Measurements from ENCODE around the gene HADH.
"Not testable (repeated sequence)": the region's sequence is repeated elsewhere in the genome, so short reads cannot be mapped to it uniquely, and the experiment has no call there.

The HADH gene

DNA sequence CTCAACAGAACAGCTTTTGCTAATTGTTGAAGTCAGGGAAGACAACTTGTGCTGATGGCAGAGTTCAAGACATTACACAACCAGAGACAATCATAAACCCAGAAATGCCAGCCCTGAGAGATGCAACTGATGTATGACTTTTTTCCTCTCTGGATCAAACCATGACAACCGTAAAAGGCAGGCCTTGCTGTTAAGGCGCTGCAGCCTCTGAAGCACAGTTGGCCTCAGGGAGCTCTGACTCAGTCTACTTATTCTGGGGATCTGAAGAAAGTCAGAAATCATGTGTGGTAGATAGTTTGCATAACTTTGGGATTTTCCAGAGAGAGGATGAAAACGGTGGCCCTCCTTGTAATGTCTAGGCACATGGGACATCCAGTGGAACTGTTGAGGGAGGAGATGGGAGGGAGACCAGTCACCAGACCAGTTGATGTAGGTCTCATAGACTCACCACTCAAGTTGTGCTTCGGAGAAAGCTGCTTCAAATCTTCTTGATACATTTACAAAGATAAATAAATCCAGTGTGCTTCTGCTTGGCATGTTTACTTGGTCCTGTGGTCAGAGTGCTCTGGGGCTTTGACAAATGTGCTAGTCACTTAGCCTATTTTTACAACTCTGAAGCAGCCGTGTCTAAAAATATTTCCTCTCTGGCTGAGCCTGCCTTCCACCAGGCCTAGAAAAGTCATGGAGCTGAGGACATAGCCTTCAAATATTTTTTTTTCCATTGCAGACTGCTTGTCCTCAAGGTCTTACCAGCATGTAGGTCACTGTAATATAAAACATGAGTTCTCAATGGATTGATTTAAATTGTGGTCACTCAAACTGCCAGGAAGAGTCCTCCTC lies 7.5 kb downstream of the HADH start:
- no peak for DNase-seq

DNA sequence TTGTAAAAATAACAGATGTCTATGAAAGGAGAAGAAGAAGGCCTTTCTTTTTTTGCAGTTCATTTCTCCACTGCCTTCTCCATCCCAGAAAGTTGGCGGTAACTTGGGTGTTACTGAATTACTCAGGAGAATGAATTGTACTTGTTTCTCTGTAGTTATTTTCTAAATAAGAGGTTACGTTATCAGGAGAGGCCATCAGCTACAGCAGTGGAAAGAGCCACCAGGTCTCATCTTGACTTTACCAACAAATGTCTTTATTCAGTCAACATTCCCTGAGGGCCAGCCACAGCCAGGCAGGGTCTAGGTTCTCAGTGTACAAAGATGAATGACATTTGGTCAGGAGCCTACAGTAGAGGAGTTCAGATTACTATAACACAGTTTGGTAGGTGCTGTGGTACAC lies 8.1 kb downstream of the HADH start:
- DNase-seq, result no peak

DNA sequence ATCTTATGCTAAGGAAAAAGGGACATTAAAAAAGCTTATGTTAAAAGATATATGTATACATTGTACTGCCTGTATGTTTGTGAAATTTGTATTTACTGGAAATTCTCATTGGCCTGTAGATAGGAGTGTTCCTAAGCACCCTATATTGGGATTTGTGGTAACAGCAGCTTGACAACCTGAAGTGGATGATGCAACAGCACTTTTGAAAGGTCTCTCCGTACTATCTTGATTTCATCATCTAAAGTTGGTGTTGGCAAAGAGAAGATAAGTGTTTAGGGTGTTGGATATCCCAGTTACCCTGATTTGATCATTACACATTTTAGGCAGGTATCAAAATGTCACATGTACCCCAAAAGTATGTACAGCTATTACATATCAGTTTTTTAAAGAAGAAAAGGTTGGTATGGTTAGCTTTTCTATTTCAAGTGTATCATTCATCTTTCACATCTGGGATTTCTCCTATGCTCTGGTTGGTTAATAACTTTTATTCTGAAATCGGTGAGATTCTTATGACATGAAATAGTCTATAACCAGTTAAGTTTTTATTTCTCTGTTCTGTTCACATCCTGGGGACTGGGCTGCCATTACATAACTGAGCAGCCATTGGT lies 10.3 kb downstream of the HADH start:
- DNase-seq, result no peak

DNA sequence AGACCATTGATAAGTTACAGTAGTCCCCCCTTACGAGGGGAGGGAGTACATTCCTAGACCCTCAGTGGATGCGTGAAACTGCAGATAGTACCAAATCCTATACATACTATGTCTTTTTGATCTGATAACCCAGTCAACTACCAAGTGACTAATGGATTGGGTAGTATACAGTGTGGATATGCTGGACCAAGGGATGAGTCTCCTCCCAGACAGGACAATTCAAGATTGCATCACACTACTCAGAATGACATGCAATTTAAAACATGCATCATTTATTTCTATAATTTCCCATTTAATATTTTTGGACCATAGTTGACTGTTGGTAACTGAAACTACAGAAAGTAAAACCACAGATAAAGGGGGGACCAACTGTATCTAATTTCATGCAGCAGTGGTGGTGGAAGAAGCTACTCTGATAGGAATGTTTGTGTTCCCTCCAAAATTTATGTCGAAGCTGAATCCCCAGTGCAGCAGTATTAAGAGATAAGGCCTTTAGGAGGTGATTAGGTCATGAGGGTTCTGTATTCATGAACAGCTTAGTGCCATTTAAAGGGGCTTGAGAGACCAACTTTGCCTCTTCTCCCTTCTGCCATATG lies 11.9 kb downstream of the HADH start:
- no peak for DNase-seq

DNA sequence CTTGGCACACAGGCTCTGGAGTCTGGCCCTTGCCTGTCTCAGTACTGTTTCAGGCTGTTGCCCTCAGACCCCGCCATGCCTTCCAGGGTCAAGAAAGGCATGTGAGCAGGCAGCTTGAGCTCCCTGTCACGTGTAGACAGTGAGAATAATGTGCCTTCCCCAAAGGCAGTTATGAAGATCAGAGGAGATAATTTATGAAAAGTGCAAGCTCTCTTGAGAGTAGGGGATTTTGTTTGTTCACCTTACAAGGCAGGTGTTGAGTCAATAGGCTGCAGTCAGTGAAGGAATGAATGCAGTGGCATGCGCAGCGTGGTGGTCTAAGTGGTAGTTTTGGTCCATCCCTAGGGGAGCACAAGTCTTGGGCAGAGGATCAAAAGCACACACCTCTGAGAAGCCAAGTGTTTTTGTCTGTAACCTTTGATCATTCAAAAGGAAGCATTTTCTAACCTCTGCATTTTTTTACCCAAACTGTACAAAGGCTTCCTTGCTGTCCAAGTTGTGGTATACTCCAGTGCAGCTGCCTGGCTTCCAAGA lies 14.4 kb downstream of the HADH start:
- no peak for DNase-seq

DNA sequence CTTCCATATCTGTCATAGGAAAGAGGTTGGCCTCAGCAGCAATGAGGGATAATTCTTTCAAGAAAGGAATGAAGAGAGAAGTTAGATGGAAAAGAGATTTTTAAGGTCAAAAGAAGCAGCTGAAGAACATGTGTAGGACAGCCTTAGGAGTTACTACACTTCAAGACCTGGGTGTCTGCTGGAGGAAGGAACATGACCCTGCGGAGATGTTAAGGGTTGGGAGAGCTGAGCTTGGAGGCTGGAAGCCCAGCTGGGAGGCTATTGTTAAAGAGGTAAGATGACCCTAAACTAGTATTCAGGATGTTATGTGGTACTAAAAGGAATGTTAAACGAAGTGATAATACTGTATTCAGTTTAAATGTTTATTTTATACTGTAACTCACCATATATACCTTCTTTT lies 15.0 kb downstream of the HADH start:
- no peak for DNase-seq

DNA sequence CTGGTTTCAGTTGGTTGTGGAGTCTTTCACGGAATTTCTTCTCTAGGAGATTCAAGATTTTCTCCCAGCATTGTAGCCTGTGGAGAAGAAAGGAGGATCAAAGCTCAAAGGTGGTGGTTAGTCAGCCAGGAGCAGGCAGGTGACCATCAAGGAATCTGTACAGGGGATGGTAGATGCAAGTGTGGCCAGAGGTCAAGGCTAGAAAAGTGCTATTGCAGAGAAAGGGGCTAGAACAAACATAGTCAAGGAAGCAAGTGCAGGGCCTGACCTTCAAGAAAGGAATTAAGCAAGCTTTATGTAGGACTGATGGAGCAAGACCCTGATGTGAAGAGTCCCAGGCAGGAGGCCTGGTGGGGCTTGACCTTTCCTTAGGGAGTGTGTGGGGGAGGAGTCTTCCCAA lies 16.1 kb downstream of the HADH start:
- no peak for DNase-seq

DNA sequence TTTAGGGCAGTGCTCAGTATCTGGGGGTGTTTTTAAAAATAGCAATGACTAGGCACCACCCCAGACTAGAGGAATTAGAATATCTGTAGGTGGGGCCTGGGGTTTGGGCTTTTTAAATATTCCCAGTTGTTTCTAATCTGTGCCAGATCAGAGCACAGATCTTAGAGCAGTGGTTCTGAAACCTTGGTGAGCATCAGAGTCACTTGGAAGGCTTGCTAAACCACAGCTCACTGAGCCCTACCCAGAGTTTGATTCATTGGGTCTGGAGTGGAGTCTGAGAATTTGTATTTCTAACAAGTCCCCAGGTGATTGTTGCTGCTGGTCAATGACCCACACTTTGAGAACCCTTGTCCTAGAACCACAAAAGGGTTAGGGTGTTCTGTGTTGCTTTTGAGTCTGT lies 16.7 kb downstream of the HADH start:
- no peak for DNase-seq

DNA sequence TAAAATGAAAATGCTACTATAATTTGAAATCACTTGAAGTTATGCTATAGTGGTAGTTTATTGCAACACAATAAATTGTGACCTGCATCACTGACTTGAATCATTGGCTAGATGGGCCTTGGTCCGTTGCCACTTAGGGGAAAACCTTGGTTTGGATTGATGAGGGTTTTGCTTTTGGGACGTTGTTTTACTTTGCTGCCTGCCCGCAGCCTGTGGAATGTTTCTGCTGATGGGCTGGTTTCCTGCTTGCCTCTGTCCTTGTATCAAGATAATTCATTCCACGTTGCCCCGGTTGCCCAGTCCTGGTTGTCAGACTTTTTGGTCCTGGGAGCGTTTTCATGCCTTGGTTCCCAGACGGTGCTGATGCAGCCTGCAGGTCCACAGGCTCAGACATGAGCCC lies 18.3 kb downstream of the HADH start:
- no peak for DNase-seq

DNA sequence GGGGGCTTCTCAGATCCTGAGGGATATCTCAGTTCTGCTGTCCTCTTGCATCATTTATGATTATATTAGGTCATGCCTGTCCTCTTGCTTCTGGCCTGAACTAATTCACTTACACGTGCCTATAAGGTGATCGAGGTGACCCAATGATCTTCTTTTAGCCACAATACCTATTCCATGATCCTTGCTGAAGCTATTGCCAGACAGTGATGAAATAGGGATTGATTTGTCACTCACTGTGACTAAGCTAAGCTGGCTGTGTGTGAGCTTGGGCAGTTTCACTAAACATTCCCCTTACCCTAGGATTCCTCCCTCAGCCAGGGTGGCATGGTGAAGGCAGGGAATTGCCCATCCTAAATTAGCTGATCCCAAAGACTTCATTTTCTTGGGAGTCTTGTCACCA lies 19.0 kb downstream of the HADH start:
- DNase-seq, result no peak

DNA sequence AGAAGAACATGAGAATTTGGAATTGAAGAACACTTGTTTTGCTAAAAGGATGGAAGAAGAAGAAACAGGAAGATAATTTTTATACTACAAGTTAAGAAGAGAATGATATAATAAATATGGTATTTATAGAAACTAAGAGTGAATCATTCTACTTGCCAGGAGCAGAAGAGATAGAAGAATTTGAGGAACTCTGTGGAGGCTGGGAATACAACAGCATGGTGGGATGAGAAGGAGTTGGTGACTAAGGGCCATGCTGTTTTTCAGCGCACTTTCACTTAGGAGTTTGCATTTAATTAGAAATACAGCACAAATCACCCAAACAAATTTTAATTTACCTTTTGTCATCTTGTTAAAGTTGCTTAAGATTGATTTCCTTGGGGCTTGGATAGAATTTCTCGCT lies 20.5 kb downstream of the HADH start:
- no peak for DNase-seq

DNA sequence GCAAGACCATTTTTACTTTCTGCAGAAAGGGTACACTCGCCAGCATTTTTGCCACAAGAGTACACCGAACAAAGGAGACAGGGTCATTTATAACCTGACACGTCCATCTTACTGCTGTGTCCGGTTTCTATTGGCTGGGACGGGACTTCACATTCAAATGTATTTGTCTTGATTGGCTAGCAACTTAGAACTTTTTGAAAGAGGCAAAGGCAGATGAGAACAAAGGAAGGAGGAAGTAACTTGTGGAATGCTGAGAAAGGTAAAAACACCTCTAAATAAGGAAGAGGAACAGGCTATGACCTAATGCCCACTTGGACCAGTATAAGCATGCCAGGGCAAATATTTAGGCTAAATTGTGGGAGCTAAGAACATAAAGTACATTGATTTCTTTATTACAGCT lies 22.7 kb downstream of the HADH start:
- DNase-seq, result not testable (repeated sequence)

DNA sequence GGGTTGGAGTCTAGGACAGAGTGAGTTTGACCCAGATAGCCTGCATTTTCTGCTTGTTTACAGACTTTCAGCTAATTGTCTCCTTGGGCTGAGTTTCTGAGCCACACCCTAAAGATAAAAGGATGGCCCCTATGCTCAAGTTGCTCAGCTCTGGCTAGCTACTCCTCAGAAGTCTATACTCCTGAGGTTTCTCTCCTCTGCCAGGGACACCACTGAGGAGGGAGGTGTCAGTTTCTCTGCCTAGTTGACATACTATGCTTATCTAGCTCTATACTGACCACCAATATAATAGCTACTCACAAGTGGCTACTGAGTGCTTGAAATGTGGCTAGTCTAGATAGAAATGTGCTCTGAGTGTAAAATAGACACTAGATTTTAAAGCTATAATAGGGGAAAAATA lies 23.6 kb downstream of the HADH start:
- DNase-seq, result no peak

DNA sequence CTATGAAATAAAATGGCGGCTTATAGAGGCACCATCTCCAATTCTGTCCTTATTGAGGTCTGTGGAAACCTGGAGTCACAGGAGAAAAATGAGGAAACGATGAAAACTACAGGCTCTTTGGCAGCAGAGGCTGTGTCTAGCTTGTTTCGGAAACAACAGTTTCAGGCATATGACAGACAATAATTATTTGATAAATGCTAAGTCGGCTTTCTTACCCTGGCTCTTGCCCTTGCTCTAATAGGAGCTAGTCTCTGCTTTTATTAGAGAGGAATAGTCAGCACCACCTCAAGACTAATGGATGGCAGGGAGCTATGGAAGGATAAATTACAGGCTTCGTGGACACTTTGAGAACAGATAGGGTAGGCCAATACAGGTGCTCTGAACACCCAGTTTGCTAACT lies 24.3 kb downstream of the HADH start:
- no peak for DNase-seq

DNA sequence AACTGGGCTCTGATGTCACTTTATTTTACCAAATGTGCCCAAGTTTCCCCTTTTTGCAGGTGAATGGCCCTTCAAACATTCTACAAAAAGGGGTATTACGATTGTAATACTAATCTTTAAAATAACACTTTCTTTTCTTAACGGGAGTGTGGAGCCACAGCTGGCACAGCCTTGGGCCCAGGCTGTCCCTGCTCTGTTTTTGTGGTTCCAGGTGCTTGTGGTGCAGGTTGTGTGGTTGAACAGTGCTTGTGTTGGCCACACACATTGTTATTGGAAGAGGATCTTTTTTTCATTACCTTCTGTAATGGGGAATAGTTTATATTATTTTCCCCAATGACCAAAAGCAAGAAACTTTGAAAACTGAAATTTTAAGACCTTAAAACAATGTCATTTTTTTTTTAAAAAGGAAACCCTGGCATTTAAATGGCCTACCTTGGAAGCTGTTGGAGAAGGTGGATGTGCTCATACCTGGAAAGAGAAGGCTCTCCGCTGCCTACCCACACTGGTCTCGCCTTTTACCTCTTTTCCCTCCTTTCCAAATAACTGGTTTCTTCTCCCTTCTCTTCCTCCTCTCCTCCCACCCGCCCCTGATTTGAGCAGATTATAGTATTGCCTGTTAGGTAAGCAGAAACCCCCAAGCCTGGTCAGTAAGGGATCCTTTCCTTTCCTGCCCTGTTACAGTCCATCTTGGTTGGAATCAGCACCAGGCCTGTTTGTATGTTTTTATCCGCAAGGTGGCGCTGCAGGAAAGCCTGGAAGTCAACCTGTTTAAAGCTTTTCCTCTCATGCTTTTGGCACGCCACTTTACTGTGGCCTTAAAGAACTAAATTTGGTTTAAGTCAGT lies 28.6 kb downstream of the HADH start:
- peak; percentile 86 for DNase-seq

DNA sequence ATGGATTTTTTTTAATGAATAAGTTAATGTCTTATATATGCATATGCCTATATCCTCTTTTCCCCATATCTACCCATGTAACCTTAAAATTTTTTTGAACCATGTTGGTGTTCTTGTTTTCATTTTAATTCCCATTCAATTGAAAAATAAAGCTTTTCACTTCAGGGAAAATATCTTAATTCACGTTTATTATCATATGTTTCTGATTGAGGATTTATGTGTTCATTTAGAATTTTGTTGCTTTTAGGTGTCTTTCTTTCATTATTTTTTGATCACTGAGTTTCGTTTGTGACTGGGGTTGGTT lies 29.1 kb downstream of the HADH start:
- no peak for DNase-seq

DNA sequence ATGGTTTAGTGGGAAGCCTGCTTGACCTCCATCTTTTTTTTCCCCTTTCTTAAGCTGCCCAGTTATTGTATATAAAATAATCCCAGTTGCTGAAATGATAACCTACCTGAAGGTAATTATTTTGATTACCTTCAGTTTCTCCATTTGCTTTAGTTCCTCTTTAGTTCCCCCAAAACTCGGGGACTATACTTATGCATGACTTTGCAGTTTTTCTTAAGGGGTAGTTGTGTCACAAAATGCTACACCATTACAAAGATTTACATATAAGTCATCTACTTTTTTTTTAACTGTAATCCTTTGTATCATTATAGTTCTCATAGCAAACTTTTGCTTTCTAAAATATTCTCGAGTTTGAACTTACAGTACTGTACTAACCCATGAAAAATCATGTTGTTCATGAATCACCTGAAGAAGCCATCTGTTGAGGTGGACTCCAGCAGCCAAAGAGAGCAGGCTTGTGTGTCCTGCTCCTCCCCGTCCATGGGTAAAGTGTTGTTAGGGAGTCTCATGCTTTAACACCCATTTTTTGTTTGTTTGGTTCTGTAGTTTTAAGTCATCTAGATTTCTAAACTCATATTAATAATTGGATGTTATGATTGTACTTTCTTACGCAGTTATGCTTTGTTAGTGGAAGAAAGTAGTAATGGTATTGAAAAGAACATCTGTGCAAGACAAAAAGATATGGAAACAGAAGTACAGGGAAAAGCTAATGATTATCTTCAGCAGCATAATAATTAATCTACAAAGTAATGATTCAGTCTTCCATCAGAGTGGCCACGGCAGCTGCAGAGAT lies 34.6 kb downstream of the HADH start:
- no peak for DNase-seq

DNA sequence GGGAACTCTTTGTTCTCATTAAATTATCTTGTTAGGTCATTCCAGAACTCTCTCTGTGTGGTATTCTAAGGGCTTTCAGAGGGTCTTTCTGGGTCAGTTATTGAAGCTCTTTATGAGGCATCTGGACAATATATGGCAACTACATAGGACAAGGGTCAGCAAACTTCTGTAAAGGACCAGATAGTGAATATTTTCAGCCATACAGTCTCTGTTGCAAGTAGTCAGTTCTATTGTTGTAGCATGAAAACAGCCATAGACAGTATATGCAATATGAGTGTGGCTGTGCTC lies 35.1 kb downstream of the HADH start:
- DNase-seq, result no peak

DNA sequence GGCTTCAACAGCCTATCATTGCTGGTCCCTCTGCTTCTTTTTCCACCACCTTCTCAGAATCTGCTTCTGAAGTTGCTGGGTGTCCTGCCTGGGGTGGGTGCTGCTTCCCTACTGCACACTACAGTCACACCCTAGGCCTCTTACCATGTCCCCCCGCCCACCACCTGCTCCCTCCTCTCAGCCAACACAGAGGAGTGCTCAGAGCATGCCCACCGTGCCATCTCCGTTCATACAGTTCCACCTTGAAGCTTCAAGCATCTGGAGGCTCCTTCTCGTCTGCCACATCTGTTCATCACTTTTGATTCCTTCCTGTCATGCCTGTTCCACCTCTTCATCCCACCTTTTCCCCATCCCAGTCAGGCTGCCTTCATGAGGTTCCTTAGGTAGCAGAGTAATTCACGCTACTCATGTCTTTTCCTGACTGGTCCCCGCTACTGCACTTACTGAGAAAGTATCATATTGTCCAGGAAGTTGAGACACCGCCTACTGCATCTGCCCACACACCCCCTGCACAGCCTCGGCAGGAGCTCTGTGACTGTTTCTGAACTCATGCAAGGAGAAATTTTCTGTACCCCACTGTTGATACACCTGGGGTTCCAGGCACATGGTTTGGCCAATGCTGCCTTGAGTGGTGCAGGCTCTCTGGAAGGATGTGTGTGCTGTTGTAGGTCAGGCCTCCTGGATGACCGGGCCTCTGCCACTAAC lies 39.5 kb downstream of the HADH start:
- peak; percentile 66 for DNase-seq

DNA sequence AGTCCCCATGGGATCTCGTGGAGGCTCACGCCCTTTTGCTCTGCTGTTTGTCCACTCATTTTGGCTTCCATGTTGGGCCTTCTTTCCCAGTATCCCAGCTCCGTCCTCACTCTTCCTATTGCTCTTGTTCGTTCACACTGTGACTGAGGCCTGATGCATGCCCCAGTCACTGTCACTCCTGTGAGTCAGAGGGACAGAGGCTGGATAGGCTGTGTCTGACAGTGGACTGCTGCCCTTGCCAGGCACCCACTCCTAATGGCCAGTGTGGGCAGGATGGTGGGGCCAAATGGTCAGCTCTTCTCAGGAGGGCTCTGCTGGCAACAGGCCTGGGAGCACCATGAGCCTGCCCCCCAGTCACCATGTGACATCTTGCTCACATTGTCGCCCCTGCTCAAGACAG lies 40.0 kb downstream of the HADH start:
- no peak for DNase-seq

DNA sequence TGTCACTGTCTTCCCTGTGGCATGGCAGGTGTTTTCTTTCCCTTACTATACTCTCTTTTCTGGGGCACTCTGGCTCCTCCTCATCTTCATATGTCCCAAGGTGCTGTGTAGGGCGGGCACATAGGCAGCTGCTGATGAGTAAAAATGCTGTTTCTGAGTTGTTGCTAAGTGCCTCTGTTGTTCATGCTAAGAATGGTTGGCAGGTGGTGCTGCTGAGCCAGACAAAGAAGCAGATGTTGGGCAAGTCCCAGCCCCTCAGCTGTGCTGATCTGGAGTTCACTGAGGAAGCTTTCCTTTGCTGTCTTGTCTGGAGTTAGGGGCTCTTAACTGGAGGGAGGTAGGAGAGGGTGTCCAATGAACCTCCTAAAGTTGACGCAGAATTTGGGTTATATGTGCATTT lies 40.6 kb downstream of the HADH start:
- peak; percentile 70 for DNase-seq

DNA sequence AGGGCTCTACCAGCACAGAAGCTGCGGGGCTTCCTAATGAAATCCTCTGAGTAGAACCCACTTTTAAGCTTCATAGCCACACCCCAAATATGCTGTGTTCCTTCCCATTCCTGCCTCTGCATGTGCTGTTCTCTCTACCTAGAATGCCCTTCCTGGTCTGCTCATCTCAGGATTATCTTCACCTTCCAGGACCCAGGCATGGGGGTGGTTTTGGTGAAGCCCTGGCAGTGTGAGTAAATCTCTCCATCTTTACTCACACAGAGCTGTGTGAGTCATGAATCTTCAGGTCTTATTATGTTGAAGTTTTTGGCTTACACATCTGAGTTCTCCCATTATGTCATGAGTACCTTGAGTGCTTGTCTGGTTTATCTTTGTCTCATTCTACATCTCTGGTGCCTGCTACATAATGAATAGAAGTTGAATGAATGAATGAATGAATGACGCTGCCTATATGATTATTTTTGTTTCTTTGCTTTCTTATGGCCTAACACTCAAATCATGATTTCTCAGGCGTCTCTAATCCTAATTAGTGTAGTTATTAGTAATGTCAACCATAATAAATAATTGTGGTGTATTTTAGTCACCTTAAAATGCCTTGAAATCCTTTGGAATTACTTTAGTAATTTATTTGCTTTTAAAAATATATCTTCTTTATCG lies 41.9 kb downstream of the HADH start:
- DNase-seq, result peak; percentile 48
